ENCODE measurements around the gene LYZL1. TPM values are rescaled to one million over a fixed set of nuclear protein-coding genes. Genes with fewer than 3 reads are reported as not detected.

LYZL1 gene
- not detected in 5 replicates for total RNA-seq (2022; extraction: Qiagen RNA extraction)

DNA sequence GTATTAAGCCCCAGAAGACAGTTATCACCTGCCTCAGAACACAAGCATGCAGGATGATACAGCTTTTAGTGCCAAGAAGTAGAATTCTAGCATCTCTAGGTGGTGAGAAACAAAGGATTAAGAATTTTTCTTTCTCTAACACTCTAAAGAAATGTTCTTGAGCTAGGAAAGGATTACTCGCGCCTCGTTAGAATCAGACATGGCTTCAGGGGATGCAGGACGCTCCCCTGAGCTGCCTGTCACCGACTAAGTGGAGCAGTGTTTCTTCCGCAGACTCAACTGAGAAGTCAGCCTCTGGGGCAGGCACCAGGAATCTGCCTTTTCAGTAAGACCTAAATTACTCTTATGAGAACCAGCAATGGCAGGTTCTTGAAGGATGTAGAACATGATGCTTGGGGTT is at the start of gene LYZL1:
Gene LYZL1, plus strand, starts transcription at position 165 of the 400 bp plus-strand sequence. CDS start 2,798 bp downstream, outside the sequence.

